Activated CD4-positive, alpha-beta T cell treated with anti-CD3 and anti-CD28 coated beads for 4 hours (primary cell): ENCODE data around the gene SLC37A2.
"Not testable (repeated sequence)": the region's sequence is repeated elsewhere in the genome, so short reads cannot be mapped to it uniquely, and the experiment has no call there.

Experiments
- DNase-seq, 2 donors: peaks; one replicate each; pipeline ENCODE4 v3.0.0-alpha.2; 2020

SLC37A2 gene

GRCh38 chr11:125062931-125063428, at the start of gene SLC37A2:
Gene SLC37A2, plus strand, starts transcription at chr11:125063305. Its CDS starts 63 bp downstream, at chr11:125063368.
- DNase-seq: peak; percentile 21 to 41

- DNase-seq: no peak
Measured at GRCh38 chr11:125016413-125016812, 46.7 kb upstream of the SLC37A2 start.

GRCh38 chr11:125020342-125020741, 42.8 kb upstream of the SLC37A2 start:
- no peak for DNase-seq

- DNase-seq: no peak
Measured at GRCh38 chr11:125022551-125022950, 40.6 kb upstream of the SLC37A2 start.

GRCh38 chr11:125025968-125026367, 37.1 kb upstream of the SLC37A2 start:
- DNase-seq: no peak

- DNase-seq: not testable (repeated sequence)
Measured at GRCh38 chr11:125029431-125029830, 33.7 kb upstream of the SLC37A2 start.

GRCh38 chr11:125036933-125037332, 26.2 kb upstream of the SLC37A2 start:
- no peak for DNase-seq

- no peak for DNase-seq
Measured at GRCh38 chr11:125049164-125049792, 13.8 kb upstream of the SLC37A2 start.

GRCh38 chr11:125052047-125052446, 11.1 kb upstream of the SLC37A2 start:
- DNase-seq: no peak

GRCh38 chr11:125053167-125053566, 9.9 kb upstream of the SLC37A2 start:
- no peak for DNase-seq

GRCh38 chr11:125055107-125055715, 7.9 kb upstream of the SLC37A2 start:
- no peak for DNase-seq

GRCh38 chr11:125056111-125056510, 7.0 kb upstream of the SLC37A2 start:
- not testable (repeated sequence) for DNase-seq

GRCh38 chr11:125056931-125057692, 6.0 kb upstream of the SLC37A2 start:
- no peak for DNase-seq

- DNase-seq: no peak
Measured at GRCh38 chr11:125057693-125058016, 5.5 kb upstream of the SLC37A2 start.

GRCh38 chr11:125061281-125061680, 1.8 kb upstream of the SLC37A2 start:
- DNase-seq: no peak

- no peak for DNase-seq
Measured at GRCh38 chr11:125062218-125062930, 731 bp upstream of the SLC37A2 start.

GRCh38 chr11:125063429-125064043, 431 bp downstream of the SLC37A2 start:
- no peak for DNase-seq

- DNase-seq: no peak
Measured at GRCh38 chr11:125064070-125064469, 965 bp downstream of the SLC37A2 start.

GRCh38 chr11:125068368-125068767, 5.3 kb downstream of the SLC37A2 start:
- DNase-seq: no peak

GRCh38 chr11:125069008-125069407, 5.9 kb downstream of the SLC37A2 start:
- no peak for DNase-seq

GRCh38 chr11:125069796-125070195, 6.7 kb downstream of the SLC37A2 start:
- DNase-seq: no peak

GRCh38 chr11:125070699-125071254, 7.7 kb downstream of the SLC37A2 start:
- no peak for DNase-seq

- no peak for DNase-seq
Measured at GRCh38 chr11:125071435-125071834, 8.3 kb downstream of the SLC37A2 start.
